Hepatocyte (in vitro differentiated cells): ENCODE measurements around the gene IL1RN.

Experiments used
- CTCF ChIP-seq: fragments of 200-600 bp; sonication (generic); IDR thresholded peaks from 2 replicates; pipeline ENCODE4 v1.5.1; 2016; ENCODE audit warnings: antibody characterized with exemption, mild to moderate bottlenecking; ENCODE audit not compliant: poor library complexity
- EZH2phosphoT487 ChIP-seq: fragments of 200-600 bp; sonication (generic); IDR thresholded peaks from one replicate; pipeline ENCODE4 v1.6.1; 2018; ENCODE audit warnings: antibody characterized with exemption, mild to moderate bottlenecking, low read depth, moderate library complexity; ENCODE audit not compliant: unreplicated experiment, severe bottlenecking

DNA sequence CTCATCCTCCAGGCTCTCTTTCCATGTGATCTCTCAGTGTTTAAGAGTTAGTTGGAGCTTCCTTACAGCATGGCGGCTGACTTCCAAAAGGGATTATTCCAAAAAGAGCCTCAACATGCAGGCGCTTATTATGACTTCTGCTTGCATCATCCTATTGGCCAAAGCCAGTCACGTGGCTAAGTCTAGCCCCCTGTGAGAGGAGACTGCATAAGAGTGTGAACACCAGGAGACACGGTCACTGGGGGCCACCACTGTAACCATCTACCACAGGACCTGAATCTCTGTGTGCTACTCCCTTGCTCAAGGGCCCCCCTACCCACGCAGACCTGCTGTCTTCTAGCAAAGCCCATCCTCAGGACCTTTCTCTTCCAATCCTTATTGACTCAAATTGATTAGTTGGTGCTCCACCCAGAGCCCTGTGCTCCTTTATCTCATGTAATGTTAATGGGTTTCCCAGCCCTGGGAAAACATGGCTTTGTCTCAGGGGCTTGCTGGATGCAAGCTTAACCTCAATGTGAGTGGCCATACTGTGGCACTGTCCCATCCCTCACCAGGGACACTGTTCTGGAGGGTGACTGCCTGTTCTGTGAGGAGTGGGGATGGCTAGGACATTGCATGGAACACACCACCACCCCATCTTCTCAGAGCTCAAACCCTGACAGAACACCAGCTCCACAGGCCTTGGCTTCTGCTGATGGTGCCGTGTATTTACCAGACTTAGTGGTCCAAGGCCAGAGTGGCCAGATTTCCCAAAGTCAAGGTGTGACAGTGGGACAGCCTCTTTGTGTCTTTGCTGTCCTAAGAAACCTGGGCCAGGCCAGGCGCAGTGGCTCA is 4.2 kb downstream of the IL1RN start:
- TF ChIP-seq CTCF (no peak), EZH2phosphoT487 (no peak)
